Measurements from ENCODE around the gene PA2G4. TPM values are rescaled to one million over a fixed set of nuclear protein-coding genes. Genes with fewer than 3 reads are reported as not detected.

PA2G4 gene
- total and polyA plus RNA-seq, 10 of the 15 experiments (the other 5 are each of a cell fraction or from before 2014, with no cell fraction given), result 148 to 514 (median 406) TPM

GRCh38 chr12:56120158-56120846 lies 15.9 kb downstream of the PA2G4 start:
- in situ Hi-C loops (cut with MboI), result loop anchor here (5.0 kb wide), 1 partner anchor 342 kb away; no protein-coding TSS in a partner anchor
- SMC1A ChIA-PET (ENCODE audit: uncharacterized antibody, unreplicated experiment), result interaction anchor here (0.6 to 4.5 kb wide), 11 partner anchors 8 to 1134 kb away, joined by 3 to 50 read pairs (median 6); partner anchors contain the start of genes ESYT1, PA2G4, RNF41 and SMARCC2
- ATAC-seq, result no peak
- RAD21 ChIA-PET (ENCODE audit: unreplicated experiment), result interaction anchor here (0.7 to 3.9 kb wide), 11 partner anchors 8 to 382 kb away, joined by 3 to 57 read pairs (median 5); partner anchors contain the start of genes ESYT1, MYL6B, PA2G4 and RNF41
- Histone ChIP-seq H3K79me2 (ENCODE audit: control insufficient read depth, insufficient read depth, low read length) (peaks cover 28% of the 10 kb centered on the region), H3K4me2 (ENCODE audit: control insufficient read depth, insufficient read depth) (no peak overlapping the region; the same call in 1 of the 2 replicates), H3K27ac (ENCODE audit: control insufficient read depth, insufficient read depth) (no peak overlapping the region), H3K9me3 (replicated peaks; ENCODE audit: control insufficient read depth, insufficient read depth, low read length) (no peaks in the 10 kb centered on the region), H3K36me3 (ENCODE audit: control insufficient read depth in 2 of 2, insufficient read depth in 2 of 2, low read length in 1 of 2) (0 out of 4 replicates have a peak, but pooled peaks cover 0 to under 1% of the 10 kb centered on the region in 2 experiments), H4K20me1 (ENCODE audit: control insufficient read depth, insufficient read depth) (no peaks in the 10 kb centered on the region), H3K4me3 (no peak overlapping the region), H3K9ac (ENCODE audit: control insufficient read depth, insufficient read depth, low read length) (no peak overlapping the region), H3K4me1 (ENCODE audit: control insufficient read depth, insufficient read depth, low read length) (peaks cover 14% of the 10 kb centered on the region), H2AFZ (ENCODE audit: control insufficient read depth, low read depth, low read length) (no peak overlapping the region), H3K27me3 (replicated peaks in 1 of 2; ENCODE audit: control insufficient read depth in 2 of 2, insufficient read depth in 2 of 2, low read length in 1 of 2) (no peaks in the 10 kb centered on the region)
- POLR2A ChIA-PET, result interaction anchor here (0.5 to 5.5 kb wide), 8 partner anchors 7 to 102 kb away, joined by 3 to 95 read pairs (median 22); partner anchors contain the start of genes ESYT1, PA2G4, RNF41 and SMARCC2
- intact Hi-C loops (cut with micrococcal nuclease; ENCODE audit: unreplicated experiment), result loop anchor here (10.0 kb wide), 1 partner anchor 524 kb away; the partner anchor contains the start of gene ATP5F1B
- 94% methylated on average over 17 of the region's 17 CpGs for WGBS (ENCODE audit: insufficient coverage, insufficient replicate concordance, low lambda C conversion rate, missing lambda C conversion rate)
- no peak for FAIRE-seq
- CTCF ChIA-PET, result interaction anchor here (0.7 to 4.5 kb wide), 22 partner anchors 7 to 449 kb away, joined by 3 to 121 read pairs (median 6); partner anchors contain the start of genes ANKRD52, ESYT1, MYL6 and MYL6B
- TF ChIP-seq MLLT1 (IDR thresholded peaks at IDR 0.05), result no peak
- no peak for TF ChIP-seq ZNF687 (IDR thresholded peaks at IDR 0.05)
- BruUV-seq (replicated peaks), result no TSS peak
- no peak for DNase-seq (ENCODE audit: low read depth, low spot score)
